HEK293 (cell line): Measurements from ENCODE around the gene ABHD5.

Experiments
- CTCF ChIA-PET: fragments of 350-600 bp; formaldehyde crosslinking; extraction: SDS; loops from one replicate; lab custom pipeline; 2021; ENCODE audit warnings: antibody characterized with exemption; lab: Yijun Ruan, JAX
- POLR2A ChIA-PET: fragments of 300-600 bp; formaldehyde crosslinking; extraction: SDS; loops from one replicate; lab custom pipeline; 2020; ENCODE audit warnings: antibody characterized with exemption, inconsistent platforms; lab: Yijun Ruan, JAX
- H3K27ac ChIP-seq: fragments of 200-500 bp; sonication (Bioruptor generic); 2 replicates; pipeline ENCODE4 v1.5.1; 2014; ENCODE audit warnings: low read depth, low read length, control low read depth, inconsistent platforms; ENCODE audit errors: extremely low read depth
- H3K36me3 ChIP-seq, 2 experiments: fragments of 200-500 bp in 1 of 2; sonication (Bioruptor generic) in 1 of 2; 1 replicate in 1 of 2; 2 replicates in 1 of 2; pipeline ENCODE4 v1.5.1; 2014 to 2017; ENCODE audit warnings: inconsistent platforms in 2 of 2, low read length in 2 of 2; ENCODE audit not compliant: control insufficient read depth in 2 of 2, insufficient read depth in 1 of 2
- H3K4me1 ChIP-seq: fragments of 200-500 bp; sonication (Bioruptor generic); 2 replicates; pipeline ENCODE4 v1.5.1; 2014; ENCODE audit warnings: mild to moderate bottlenecking, low read length, inconsistent platforms; ENCODE audit not compliant: control insufficient read depth, insufficient read depth
- H3K4me3 ChIP-seq: 2 replicates; pipeline ENCODE4 v1.5.1; 2011; ENCODE audit warnings: low read depth, mild to moderate bottlenecking, control low read depth, low read length, moderate library complexity
- H3K9me3 ChIP-seq: fragments of 200-500 bp; sonication (Bioruptor generic); 2 replicates; pipeline ENCODE4 v1.5.1; 2014; ENCODE audit warnings: low read depth, low read length, inconsistent platforms; ENCODE audit not compliant: control insufficient read depth, insufficient read depth
- IKZF3 ChIP-seq: fragments of 450-650 bp; IDR thresholded peaks from 2 replicates; pipeline ENCODE4 v1.5.0; 2018; ENCODE audit warnings: missing biosample characterization, mild to moderate bottlenecking, missing genetic modification characterization, moderate library complexity
- PBX3 ChIP-seq: sonication (generic); formaldehyde crosslinking; IDR thresholded peaks from 2 replicates; pipeline ENCODE4 v1.8.1; 2022; ENCODE audit warnings: mild to moderate bottlenecking, moderate library complexity, missing genetic modification reagents
- REPIN1 ChIP-seq: fragments of 450-650 bp; formaldehyde crosslinking; IDR thresholded peaks from 2 replicates; pipeline ENCODE4 v1.5.1; 2017; ENCODE audit warnings: missing biosample characterization, missing genetic modification characterization, low read depth
- ZBTB1 ChIP-seq: fragments of 450-650 bp; formaldehyde crosslinking; IDR thresholded peaks from 2 replicates; pipeline ENCODE4 v1.5.1; 2016; ENCODE audit warnings: missing biosample characterization, missing genetic modification characterization
- ZBTB10 ChIP-seq: fragments of 450-650 bp; formaldehyde crosslinking; IDR thresholded peaks from 2 replicates; pipeline ENCODE4 v1.5.1; 2016; ENCODE audit warnings: missing biosample characterization, missing genetic modification characterization
- ZBTB8A ChIP-seq: fragments of 450-650 bp; formaldehyde crosslinking; IDR thresholded peaks from 2 replicates; pipeline ENCODE4 v1.5.1; 2016; ENCODE audit warnings: missing biosample characterization, missing genetic modification characterization
- ZNF138 ChIP-seq: fragments of 450-650 bp; formaldehyde crosslinking; IDR thresholded peaks from 2 replicates; pipeline ENCODE4 v1.5.1; 2016; ENCODE audit warnings: missing biosample characterization, missing genetic modification characterization, borderline replicate concordance
- ZNF148 ChIP-seq: fragments of 450-650 bp; formaldehyde crosslinking; IDR thresholded peaks from 2 replicates; pipeline ENCODE4 v1.5.0; 2017; ENCODE audit warnings: missing biosample characterization, missing genetic modification characterization, borderline replicate concordance
- ZNF155 ChIP-seq: fragments of 450-650 bp; formaldehyde crosslinking; IDR thresholded peaks from 2 replicates; pipeline ENCODE4 v1.5.1; 2016; ENCODE audit warnings: missing biosample characterization, missing genetic modification characterization
- ZNF19 ChIP-seq: fragments of 450-650 bp; formaldehyde crosslinking; IDR thresholded peaks from 2 replicates; pipeline ENCODE4; 2016; ENCODE audit warnings: missing biosample characterization, missing genetic modification characterization, low read depth
- ZNF248 ChIP-seq: fragments of 450-650 bp; formaldehyde crosslinking; IDR thresholded peaks from 2 replicates; pipeline ENCODE4 v1.5.1; 2017; ENCODE audit warnings: missing biosample characterization, missing genetic modification characterization
- ZNF521 ChIP-seq: fragments of 450-650 bp; formaldehyde crosslinking; IDR thresholded peaks from 2 replicates; pipeline ENCODE4 v1.5.1; 2017; ENCODE audit warnings: missing biosample characterization, mild to moderate bottlenecking, missing genetic modification characterization
- ZNF571 ChIP-seq: fragments of 450-650 bp; formaldehyde crosslinking; IDR thresholded peaks from 2 replicates; pipeline ENCODE4 v1.5.0; 2017; ENCODE audit warnings: missing biosample characterization, missing genetic modification characterization
- ZNF623 ChIP-seq: fragments of 450-650 bp; formaldehyde crosslinking; IDR thresholded peaks from 2 replicates; pipeline ENCODE4 v1.5.1; 2016; ENCODE audit warnings: missing biosample characterization, missing genetic modification characterization
- ZNF629 ChIP-seq: fragments of 450-650 bp; formaldehyde crosslinking; IDR thresholded peaks from 2 replicates; pipeline ENCODE4 v1.5.1; 2017; ENCODE audit warnings: missing biosample characterization, missing genetic modification characterization
- ZNF670 ChIP-seq: fragments of 450-650 bp; formaldehyde crosslinking; IDR thresholded peaks from 2 replicates; pipeline ENCODE4 v1.5.1; 2016; ENCODE audit warnings: missing biosample characterization, missing genetic modification characterization, low read depth
- ZNF692 ChIP-seq: fragments of 450-650 bp; formaldehyde crosslinking; IDR thresholded peaks from 2 replicates; pipeline ENCODE4 v1.5.1; 2016; ENCODE audit warnings: missing biosample characterization, missing genetic modification characterization
- ZNF837 ChIP-seq: fragments of 450-650 bp; formaldehyde crosslinking; IDR thresholded peaks from 2 replicates; pipeline ENCODE4 v1.5.1; 2016; ENCODE audit warnings: missing biosample characterization, missing genetic modification characterization
- ZXDB ChIP-seq: fragments of 450-650 bp; formaldehyde crosslinking; IDR thresholded peaks from 2 replicates; pipeline ENCODE4 v1.5.1; 2016; ENCODE audit warnings: missing biosample characterization, missing genetic modification characterization

The ABHD5 gene

GRCh38 chr3:43752905-43753304, 62.2 kb downstream of the ABHD5 start:
- CTCF ChIA-PET: interaction anchor here (3.4 kb wide), 1 partner anchor 16 kb away, joined by 12 read pairs; no protein-coding TSS in a partner anchor
- no peak overlapping the region for H3K27ac ChIP-seq
- no peaks in the 10 kb centered on the region for H3K36me3 ChIP-seq
- POLR2A ChIA-PET: no interaction called here
- no peaks in the 10 kb centered on the region for H3K9me3 ChIP-seq
- TF ChIP-seq ZBTB8A (tag by site-specific recombination) (no peak), ZNF623 (tag by site-specific recombination) (no peak), ZNF692 (tag by site-specific recombination) (no peak), ZNF19 (tag by site-specific recombination) (no peak), ZNF521 (tag by site-specific recombination) (no peak), ZNF837 (tag by site-specific recombination) (no peak), IKZF3 (no peak), ZNF138 (tag by site-specific recombination) (no peak), ZNF629 (tag by site-specific recombination) (no peak), ZNF155 (no peak), ZBTB1 (tag by site-specific recombination) (no peak), ZXDB (tag by site-specific recombination) (no peak), ZNF248 (tag by site-specific recombination) (no peak), REPIN1 (no peak), ZBTB10 (tag by site-specific recombination) (no peak), PBX3 (CRISPR knock-in tag) (no peak), ZNF670 (tag by site-specific recombination) (no peak), ZNF571 (no peak), ZNF148 (tag by site-specific recombination) (no peak)
- no peaks in the 10 kb centered on the region for H3K4me1 ChIP-seq
- no peak overlapping the region for H3K4me3 ChIP-seq
